SK-N-MC (cell line): ENCODE data around the gene HSF2.

Source experiments
- EZH2 ChIP-seq: fragments of 200-600 bp; sonication (generic); IDR thresholded peaks from one replicate; pipeline ENCODE4 v1.6.1; 2017; ENCODE audit warnings: antibody characterized with exemption
- FOXP2 ChIP-seq: optimal IDR thresholded peaks from 2 replicates; pipeline ENCODE3; 2011; ENCODE audit warnings: mild to moderate bottlenecking, moderate library complexity; ENCODE audit not compliant: insufficient read depth; ENCODE audit errors: extremely low read length, control extremely low read depth
- POLR2AphosphoS5 ChIP-seq: IDR thresholded peaks from 2 replicates; pipeline ENCODE4 v1.6.1; 2012; ENCODE audit warnings: mild to moderate bottlenecking, low read depth, low read length, borderline replicate concordance

DNA sequence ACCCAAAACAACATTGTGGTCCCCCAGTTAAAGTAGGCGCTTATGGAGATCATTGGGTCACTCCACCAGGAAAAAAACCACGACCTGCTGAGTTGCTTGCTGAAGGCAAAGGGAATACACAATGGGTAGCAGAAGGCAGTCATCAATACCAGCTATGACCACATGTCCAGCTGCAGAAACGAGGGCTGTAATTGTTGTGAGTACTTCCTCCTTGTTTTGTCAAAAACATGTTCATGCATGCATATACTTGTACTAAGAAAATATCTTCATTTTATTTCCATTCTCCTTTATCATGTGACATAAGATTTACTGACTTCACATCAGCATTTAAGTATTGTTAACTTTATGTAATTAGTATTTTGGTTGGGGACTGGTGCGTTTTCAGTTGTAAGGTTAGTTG lies 55.2 kb downstream of the HSF2 start:
- TF ChIP-seq EZH2 (no peak), POLR2AphosphoS5 (no peak), FOXP2 (no peak)
